Immature natural killer cell (primary cell): ENCODE results near the gene URB2. TPM values are rescaled to one million over a fixed set of nuclear protein-coding genes. Genes with fewer than 3 reads are reported as not detected.
"Not testable (repeated sequence)": the region's sequence is repeated elsewhere in the genome, so short reads cannot be mapped to it uniquely, and the experiment has no call there.

Experiments
- DNase-seq, 3 donors: peaks; one replicate each; pipeline ENCODE4 v3.0.0; 2022; ENCODE audit warnings: mixed read lengths in 1 of 3
- H3K27ac Mint-ChIP-seq, 6 donors: one replicate each; pipeline ENCODE4 v1.8.0; 2020; ENCODE audit warnings: mixed read lengths in 6 of 6, mild to moderate bottlenecking in 5 of 6, inconsistent platforms in 4 of 6, moderate library complexity in 3 of 6
- H3K27me3 Mint-ChIP-seq, 3 donors: one replicate each; pipeline ENCODE4 v1.8.0; 2020 to 2021; ENCODE audit warnings: low read depth in 3 of 3, mild to moderate bottlenecking in 3 of 3, mixed read lengths in 3 of 3, moderate library complexity in 3 of 3, inconsistent platforms in 1 of 3
- H3K36me3 Mint-ChIP-seq, 3 donors: one replicate each; pipeline ENCODE4 v1.8.0; 2020; ENCODE audit warnings: mixed read lengths in 3 of 3, inconsistent platforms in 2 of 3, mild to moderate bottlenecking in 2 of 3
- H3K4me1 Mint-ChIP-seq, 2 donors: one replicate each; pipeline ENCODE4 v1.8.0; 2020; ENCODE audit warnings: inconsistent platforms in 2 of 2, mild to moderate bottlenecking in 2 of 2, mixed read lengths in 2 of 2, moderate library complexity in 1 of 2
- H3K4me3 Mint-ChIP-seq, 5 donors: one replicate each; pipeline ENCODE4 v1.8.0; 2020; ENCODE audit warnings: mild to moderate bottlenecking in 5 of 5, mixed read lengths in 5 of 5, inconsistent platforms in 3 of 5, moderate library complexity in 3 of 5
- H3K9me3 Mint-ChIP-seq, 6 donors: one replicate each; pipeline ENCODE4 v1.8.0; 2020; ENCODE audit warnings: mild to moderate bottlenecking in 6 of 6, mixed read lengths in 6 of 6, inconsistent platforms in 4 of 6, moderate library complexity in 3 of 6
- polyA plus RNA-seq, 3 donors: library from polyadenylated mRNA; unstranded; fragments of 300-500 nt; fragmentation: Illumina TruSeq; gene quantifications; one replicate each; pipeline ENCODE4 v1.2.3, GENCODE V29; 2021

URB2 gene
- 1 to 10 TPM in 2 of 3 donors, under 1 TPM in 1; 0.11 to 4.8 (median 1.5) TPM for polyA plus RNA-seq

DNA sequence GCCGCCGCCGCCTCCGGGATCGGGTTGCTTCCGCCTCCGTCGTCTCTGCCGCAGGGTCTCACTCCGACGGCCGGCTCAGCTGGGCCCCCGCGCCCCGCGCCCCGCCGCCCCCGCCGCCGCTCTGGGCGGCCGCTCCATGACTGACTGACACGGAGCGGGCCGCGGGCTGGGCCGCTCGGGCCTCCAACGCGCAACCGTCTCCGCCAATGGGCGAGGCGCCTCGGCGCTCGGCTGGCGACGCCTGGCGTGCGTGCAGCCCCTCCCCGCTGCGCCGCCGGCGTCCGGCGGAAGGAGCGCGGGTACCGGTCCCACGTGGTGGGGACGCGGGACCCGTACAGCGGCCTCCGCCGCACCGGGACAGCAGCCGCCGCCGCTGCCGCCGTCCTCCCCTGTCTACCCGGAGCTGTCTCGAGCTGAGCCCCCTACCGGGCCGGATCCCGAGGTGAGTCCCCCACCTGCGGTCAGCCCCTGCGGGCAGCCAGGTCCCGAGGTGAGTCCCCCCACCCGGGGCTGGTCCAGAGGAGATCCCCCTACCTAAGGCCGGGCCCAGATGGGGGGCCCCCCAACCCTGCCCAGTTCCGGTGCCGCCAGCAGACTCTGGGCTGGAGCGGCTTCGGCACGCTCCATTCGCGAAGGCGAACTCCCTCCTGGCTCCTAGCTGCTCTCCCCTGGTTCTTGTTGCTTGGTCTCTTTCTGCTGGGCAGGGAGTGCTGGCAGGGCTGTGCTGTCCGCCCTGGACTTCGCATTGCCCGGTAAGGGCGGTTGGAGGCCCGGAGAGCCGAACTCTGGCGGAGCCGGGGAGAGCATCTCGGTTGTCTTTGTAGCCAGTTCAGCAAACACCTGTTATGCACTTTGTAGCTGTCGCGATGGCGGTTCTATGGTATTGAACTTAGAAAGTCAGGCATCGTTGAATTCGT lies at the start of gene URB2, which contains the start of gene TAF5L:
Gene URB2 (plus strand): TSS at position 333 of the 917 bp plus-strand sequence. CDS start 1,387 bp downstream, outside the sequence.
Gene TAF5L (minus strand): TSS at position 208 of the 917 bp plus-strand sequence. CDS start 11,640 bp downstream, outside the sequence.
- Mint-ChIP-seq H3K27ac (peak within 1 kb of the TSS; percentile 85 to 97 (median 93)), H3K4me1 (peaks cover 36 to 57% of the 10 kb centered on the region in 2 donors), H3K36me3 (peaks cover 0 to 10% (median 3%) of the 10 kb centered on the region in 3 donors), H3K4me3 (peak within 1 kb of the TSS; percentile 95 to 97 (median 95)), H3K9me3 (no peaks in the 10 kb centered on the region), H3K27me3 (peaks cover 8 to 11% (median 8%) of the 10 kb centered on the region in 3 donors)
- DNase-seq, result peak; percentile 86

DNA sequence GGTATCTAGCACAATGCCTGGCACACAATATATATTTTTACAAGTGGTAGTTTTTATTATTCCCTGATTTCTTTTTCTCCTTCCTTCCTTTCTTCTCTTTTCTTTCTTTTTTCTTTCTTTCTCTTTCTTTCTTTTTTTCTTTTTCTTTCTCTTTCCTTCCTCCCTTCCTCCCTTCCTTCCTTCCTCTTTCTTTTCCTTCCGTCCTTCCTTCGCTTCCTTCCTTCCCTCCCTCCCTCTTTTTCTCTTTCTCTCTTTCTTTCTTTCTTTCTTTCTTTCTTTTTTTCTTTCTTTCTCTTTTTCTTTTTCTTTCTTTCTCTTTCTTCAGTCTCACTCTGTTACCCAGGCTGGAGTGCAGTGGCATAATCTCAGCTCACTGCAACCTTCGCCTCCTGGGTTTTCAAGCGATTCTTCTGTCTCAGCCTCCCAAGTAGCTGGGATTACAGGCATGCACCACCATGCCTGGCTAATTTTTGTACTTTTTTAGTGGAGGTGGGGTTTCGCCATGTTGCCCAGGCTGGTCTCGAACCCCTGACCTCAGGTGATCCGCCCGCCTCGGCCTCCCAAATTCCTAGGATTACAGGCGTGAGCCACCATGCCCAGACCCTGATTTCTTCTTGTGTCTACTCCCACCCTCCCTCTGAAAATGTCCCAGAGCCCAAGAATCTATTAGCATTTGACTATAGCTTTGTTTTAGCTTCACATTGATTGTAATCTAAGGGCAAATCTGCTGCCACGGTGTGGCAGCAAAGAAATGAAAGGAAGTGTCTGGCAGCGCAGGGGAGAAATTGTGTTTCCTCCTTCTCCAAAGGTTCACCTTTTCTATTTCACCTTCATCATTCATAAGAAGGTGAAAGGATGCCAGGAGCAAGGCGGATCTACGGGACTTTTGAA lies 47.6 kb upstream of the URB2 start:
- no peaks in the 10 kb centered on the region for H3K9me3 Mint-ChIP-seq
- H3K36me3 Mint-ChIP-seq, result no peaks in the 10 kb centered on the region
- H3K4me1 Mint-ChIP-seq, result no peaks in the 10 kb centered on the region
- H3K4me3 Mint-ChIP-seq, result no peak overlapping the region
- DNase-seq, result no peak
- peaks cover 0 to 7% (median 2%) of the 10 kb centered on the region in 3 donors for H3K27me3 Mint-ChIP-seq
- no peak overlapping the region for H3K27ac Mint-ChIP-seq

DNA sequence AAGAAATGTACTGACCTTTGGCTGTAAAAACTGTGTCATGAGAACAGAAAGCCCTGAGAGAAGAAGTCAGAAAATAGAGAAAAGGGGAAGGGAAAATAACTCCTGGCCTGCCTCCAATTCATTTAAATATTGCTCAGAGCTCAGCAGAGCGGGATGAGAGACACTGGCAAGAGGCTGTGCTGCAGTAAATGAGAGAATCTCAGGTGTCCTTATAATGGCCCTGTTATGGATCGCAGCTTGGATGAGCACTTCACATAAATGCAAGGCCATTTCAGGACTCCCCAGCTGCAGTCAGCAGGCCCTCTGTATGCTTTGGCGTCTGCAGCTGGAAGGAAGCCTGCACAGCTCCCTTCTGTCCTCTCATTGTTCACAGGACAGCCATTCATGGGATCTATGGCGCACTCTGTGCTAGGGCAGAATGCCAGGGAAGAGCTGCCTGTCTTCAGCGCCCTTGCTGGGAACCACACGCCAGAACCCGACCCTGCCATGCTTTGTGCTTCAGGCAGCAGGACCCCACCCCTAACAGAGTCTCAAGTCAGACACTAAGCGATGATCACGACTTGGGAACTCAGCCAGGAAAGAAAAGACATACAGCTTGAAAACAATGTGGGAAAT lies 46.9 kb upstream of the URB2 start:
- no peak overlapping the region for H3K27ac Mint-ChIP-seq
- no peaks in the 10 kb centered on the region for H3K4me1 Mint-ChIP-seq
- no peaks in the 10 kb centered on the region for H3K9me3 Mint-ChIP-seq
- peaks cover 0 to 5% (median 0%) of the 10 kb centered on the region in 3 donors for H3K27me3 Mint-ChIP-seq
- H3K36me3 Mint-ChIP-seq, result no peaks in the 10 kb centered on the region
- no peak for DNase-seq
- H3K4me3 Mint-ChIP-seq, result no peak overlapping the region

DNA sequence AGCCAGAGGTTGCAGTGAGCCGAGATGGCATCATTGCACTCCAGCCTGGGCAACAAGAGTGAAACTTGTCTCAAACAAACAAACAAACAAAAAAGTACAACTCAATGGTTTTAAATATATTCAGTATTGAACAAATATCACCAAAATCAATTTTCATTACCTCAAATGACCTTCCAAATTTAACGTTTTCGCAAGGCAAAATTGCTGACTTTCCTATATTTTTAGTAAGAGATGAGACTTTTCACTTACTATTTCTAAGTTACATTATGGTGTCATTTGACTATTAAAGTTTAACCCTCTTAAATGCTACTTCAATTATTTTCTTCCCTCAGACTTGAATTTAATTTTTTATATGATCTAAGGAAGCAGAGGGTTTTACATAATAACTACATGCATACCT lies 44.6 kb upstream of the URB2 start:
- H3K36me3 Mint-ChIP-seq, result no peaks in the 10 kb centered on the region
- H3K4me1 Mint-ChIP-seq, result no peaks in the 10 kb centered on the region
- no peak overlapping the region for H3K27ac Mint-ChIP-seq
- no peak for DNase-seq
- peaks cover 0 to 5% (median 0%) of the 10 kb centered on the region in 3 donors for H3K27me3 Mint-ChIP-seq
- no peaks in the 10 kb centered on the region for H3K9me3 Mint-ChIP-seq
- no peak overlapping the region for H3K4me3 Mint-ChIP-seq

DNA sequence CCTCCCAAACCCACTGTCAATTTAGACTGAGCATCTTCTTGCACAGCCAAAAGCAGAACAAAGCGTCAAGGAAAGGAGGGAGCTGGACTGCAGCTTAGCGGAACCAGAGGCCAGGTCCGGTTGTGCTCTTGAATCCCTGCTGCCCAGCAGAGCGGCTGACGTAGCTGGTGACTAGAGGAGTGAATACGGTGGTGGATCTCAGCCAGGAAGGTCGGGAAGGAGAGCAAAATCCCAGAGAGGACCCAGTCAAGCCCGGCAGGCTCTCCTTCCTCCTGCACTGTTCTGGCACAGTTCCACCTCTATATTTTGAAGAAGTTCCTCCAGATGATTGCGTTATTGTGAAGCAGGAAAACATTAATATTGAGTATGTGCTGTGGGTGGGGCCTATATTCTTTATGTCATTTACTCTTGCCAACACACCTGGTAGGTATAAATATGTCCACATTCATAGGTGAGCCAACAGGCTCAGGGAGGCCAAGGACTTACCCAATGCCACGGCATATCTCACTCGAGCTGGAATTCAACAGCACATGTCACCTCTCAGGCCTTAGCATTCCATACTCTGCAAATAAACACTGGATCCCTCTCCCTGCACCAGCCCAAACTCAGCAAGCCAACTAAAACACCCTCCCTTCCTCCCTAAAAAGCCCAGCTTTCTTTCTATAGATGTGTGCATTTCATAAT lies 43.9 kb upstream of the URB2 start:
- H3K27me3 Mint-ChIP-seq, result peaks cover 0 to 5% (median 0%) of the 10 kb centered on the region in 3 donors
- no peak for DNase-seq
- H3K27ac Mint-ChIP-seq, result no peak overlapping the region
- H3K36me3 Mint-ChIP-seq, result no peaks in the 10 kb centered on the region
- no peak overlapping the region for H3K4me3 Mint-ChIP-seq
- no peaks in the 10 kb centered on the region for H3K9me3 Mint-ChIP-seq
- no peaks in the 10 kb centered on the region for H3K4me1 Mint-ChIP-seq

DNA sequence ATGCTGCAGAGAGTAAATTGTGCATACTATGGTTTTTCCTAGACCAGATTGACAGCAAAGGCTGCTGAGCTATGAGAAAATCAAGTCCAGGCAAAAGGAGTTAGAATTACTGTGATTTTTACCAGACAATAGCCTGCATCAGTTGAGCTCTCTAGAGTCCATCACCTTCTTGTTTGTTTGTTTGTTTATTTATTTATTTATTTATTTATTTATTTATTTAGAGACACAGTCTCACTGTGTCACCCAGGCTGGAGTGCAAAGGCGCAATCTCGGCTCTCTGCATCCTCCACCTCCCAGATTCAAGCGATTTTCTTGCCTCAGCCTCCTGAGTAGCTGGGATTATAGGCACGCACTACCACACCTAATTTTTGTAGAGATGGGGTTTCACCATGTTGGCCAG lies 43.3 kb upstream of the URB2 start:
- H3K4me1 Mint-ChIP-seq, result no peaks in the 10 kb centered on the region
- H3K27ac Mint-ChIP-seq, result no peak overlapping the region
- H3K4me3 Mint-ChIP-seq, result no peak overlapping the region
- no peaks in the 10 kb centered on the region for H3K36me3 Mint-ChIP-seq
- peaks cover 0 to 5% (median 0%) of the 10 kb centered on the region in 3 donors for H3K27me3 Mint-ChIP-seq
- H3K9me3 Mint-ChIP-seq, result no peaks in the 10 kb centered on the region
- DNase-seq, result no peak

DNA sequence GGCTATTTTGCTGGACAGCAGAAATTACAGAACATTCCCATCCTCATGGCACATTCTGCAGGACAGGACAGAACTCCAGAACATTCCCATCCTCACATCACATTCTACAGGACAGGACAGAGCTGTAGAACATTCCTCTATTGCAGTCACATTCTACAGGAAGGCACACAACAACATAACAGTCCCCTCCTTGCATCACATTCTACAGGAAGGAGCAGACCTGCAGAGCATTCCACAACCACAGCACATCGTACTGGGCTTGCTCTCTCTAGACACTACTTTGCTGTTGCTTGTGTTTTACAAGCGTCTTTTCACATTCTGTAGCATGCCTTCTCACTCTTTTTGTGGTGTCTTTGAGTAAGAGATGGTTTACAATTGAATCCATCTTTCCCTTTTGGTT lies 40.7 kb upstream of the URB2 start:
- Mint-ChIP-seq H3K9me3 (no peaks in the 10 kb centered on the region), H3K36me3 (peaks cover 0 to 3% (median 0%) of the 10 kb centered on the region in 3 donors), H3K4me1 (no peaks in the 10 kb centered on the region), H3K4me3 (no peak overlapping the region), H3K27ac (no peak overlapping the region), H3K27me3 (peaks cover 0 to 1% (median 0%) of the 10 kb centered on the region in 3 donors)
- no peak for DNase-seq

DNA sequence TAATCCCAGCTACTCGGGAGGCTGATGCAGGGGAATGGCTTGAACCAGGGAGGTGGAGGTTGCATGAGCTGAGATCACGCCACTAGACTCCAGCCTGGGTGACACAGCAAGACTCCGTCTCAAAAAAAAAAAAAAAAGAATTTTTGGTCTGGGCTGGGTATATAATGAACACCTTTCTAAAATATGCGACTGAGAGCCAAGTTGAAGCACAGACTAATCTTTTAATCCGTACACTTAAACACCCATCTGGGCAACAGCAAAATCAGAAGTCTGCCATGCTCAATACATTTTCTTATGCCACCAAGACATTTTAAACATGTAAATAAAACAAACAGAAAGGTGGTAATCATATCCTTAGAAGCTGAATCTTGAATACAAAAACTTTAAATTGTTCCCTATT lies 35.9 kb upstream of the URB2 start:
- no peak for DNase-seq
- H3K27ac Mint-ChIP-seq, result no peak overlapping the region
- H3K4me1 Mint-ChIP-seq, result no peaks in the 10 kb centered on the region
- peaks cover 0 to 16% (median 10%) of the 10 kb centered on the region in 3 donors for H3K36me3 Mint-ChIP-seq
- no peak overlapping the region for H3K4me3 Mint-ChIP-seq
- no peaks in the 10 kb centered on the region for H3K27me3 Mint-ChIP-seq
- H3K9me3 Mint-ChIP-seq, result no peaks in the 10 kb centered on the region

DNA sequence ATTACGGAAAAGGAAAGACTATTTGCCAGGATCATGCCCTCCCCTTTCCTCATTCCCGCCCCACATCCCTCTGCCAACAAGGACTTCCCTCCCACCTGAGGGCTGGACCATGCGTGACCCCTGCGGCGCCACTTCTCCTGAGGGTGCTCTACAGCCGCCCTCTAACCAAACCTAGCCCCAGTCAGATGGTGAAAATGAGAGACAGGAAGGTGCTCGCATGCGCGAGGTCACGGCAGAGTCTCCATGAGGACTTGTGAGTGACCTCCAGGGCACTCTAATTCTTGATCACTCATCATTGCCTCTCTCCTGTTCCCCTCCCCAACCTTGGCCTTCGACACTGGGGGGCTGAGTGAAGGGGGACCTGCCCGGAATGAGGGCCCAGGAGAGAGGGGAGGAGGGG lies 32.2 kb upstream of the URB2 start:
- Mint-ChIP-seq H3K9me3 (no peaks in the 10 kb centered on the region), H3K4me3 (no peak overlapping the region), H3K27me3 (no peaks in the 10 kb centered on the region), H3K36me3 (peaks cover 0 to 13% (median 12%) of the 10 kb centered on the region in 3 donors), H3K27ac (no peak overlapping the region), H3K4me1 (peaks cover 12 to 20% of the 10 kb centered on the region in 2 donors)
- DNase-seq, result no peak

DNA sequence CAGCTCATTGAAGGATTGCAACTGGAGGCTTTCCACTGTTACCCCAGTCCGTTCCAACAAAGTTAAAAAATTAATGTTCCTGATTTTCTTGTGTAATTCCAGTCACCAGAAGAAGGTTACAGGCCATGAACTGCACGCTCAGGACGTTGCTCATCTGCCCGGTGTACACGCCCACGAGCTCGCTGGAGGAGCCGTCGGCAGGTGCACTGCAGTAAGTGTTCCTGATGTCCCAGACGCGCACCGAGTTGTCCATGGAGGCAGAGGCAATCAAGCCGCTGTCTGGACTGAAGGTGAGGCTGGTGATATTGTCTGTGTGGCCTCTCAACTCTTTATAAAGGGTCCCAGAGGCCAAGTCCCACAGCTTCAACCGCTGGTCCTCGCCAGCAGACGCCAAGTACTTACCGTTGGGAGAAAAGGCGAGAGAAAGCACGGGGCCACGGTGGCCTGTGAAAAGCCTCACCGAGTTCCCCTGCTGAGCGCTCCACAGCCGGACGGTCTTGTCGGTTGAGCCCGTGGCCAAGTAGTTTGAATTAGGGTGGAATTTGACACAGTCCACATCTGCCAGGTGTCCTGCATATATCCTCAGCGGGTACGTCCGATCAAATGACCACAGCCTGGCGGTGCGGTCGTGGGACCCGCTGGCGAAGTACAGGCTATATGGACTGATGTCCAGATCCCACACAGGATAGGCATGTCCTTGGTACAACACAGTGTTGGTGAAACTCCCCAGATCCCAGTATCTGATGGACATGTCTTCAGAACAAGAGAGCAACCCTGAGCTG lies 31.6 kb upstream of the URB2 start:
- H3K4me1 Mint-ChIP-seq, result peaks cover 12 to 20% of the 10 kb centered on the region in 2 donors
- H3K27ac Mint-ChIP-seq, result no peak overlapping the region
- H3K27me3 Mint-ChIP-seq, result no peaks in the 10 kb centered on the region
- H3K9me3 Mint-ChIP-seq, result no peaks in the 10 kb centered on the region
- H3K4me3 Mint-ChIP-seq, result no peak overlapping the region
- DNase-seq, result no peak
- peaks cover 0 to 16% (median 14%) of the 10 kb centered on the region in 3 donors for H3K36me3 Mint-ChIP-seq

DNA sequence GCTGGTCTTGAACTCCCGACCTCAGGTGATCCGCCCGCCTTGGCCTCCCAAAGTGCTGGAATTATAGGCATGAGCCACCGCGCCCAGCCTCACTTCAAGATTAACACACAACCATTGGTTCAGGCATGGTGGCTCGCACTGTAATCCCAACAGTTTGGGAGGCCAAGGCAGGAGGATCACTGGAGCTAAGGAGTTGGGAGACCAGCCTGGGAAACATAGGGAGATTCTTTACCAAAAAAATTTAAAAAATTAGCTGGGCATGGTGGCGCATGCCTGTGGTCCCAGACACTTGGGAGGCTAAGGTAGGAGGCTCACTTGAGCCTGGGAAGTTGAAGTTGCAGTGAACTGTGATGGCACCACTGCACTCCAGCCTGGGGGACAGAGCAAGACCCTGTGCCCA lies 30.2 kb upstream of the URB2 start:
- DNase-seq, H3K4me3 Mint-ChIP-seq, H3K9me3 Mint-ChIP-seq, H3K27me3 Mint-ChIP-seq, H3K27ac Mint-ChIP-seq: not testable (repeated sequence)
- Mint-ChIP-seq H3K36me3 (peaks cover 5 to 21% (median 17%) of the 10 kb centered on the region in 3 donors), H3K4me1 (peaks cover 16 to 20% of the 10 kb centered on the region in 2 donors)

DNA sequence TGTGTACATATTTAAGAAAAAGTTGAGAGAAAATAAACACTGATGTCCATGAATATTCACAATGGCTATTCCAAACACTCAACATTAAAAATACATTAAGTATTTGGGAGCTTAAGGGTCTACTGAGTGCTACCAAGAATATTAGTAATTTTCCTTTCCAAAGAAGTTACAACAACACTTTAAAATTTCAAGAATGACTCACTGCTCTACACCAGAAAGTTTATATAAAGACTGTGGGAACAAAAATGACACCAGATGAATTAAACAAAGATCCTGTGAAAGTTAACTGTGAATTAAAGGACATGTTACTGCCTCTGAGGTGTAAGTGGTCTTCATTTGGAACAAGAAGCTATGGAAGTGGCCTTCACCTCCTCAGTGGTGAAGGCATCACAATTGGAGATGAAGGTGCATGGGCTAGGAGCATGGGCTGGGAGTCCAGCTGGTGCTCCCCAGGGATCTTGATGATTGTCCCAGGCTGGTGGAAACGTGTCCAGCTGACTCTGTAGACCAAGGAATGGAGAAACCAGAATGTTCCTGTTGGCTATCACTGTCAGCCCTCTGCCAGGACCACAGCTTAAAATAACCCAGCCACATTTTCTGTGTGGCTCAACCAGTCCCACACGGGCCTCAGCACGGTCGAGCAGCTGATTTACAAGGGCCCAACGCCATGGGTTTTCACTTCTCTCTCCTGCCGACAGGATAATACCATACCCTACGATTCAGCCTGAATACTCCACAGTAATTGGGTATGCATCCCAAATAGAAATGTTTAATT lies 28.9 kb upstream of the URB2 start:
- Mint-ChIP-seq H3K36me3 (peaks cover 9 to 30% (median 22%) of the 10 kb centered on the region in 3 donors), H3K9me3 (no peaks in the 10 kb centered on the region), H3K27ac (peak overlapping the region in 2 of 6 donors; percentile 24 to 28), H3K4me1 (peaks cover 20 to 31% of the 10 kb centered on the region in 2 donors), H3K4me3 (no peak overlapping the region), H3K27me3 (peaks cover 0 to 1% (median 0%) of the 10 kb centered on the region in 3 donors)
- DNase-seq, result no peak
